Neuronal stem cell (in vitro differentiated cells): ENCODE results near the gene P2RX4.

Experiments
- DNase-seq: peaks from one replicate; pipeline ENCODE4 v3.0.0-alpha.2; 2013; ENCODE audit warnings: low spot score
- H2AFZ ChIP-seq: one replicate; pipeline ENCODE4 v1.6.1; 2013; ENCODE audit warnings: mild to moderate bottlenecking, low read length, inconsistent platforms
- H2AK5ac ChIP-seq: 2 replicates; pipeline ENCODE4 v1.6.1; 2013; ENCODE audit warnings: low read depth, mild to moderate bottlenecking, inconsistent platforms, low read length, moderate library complexity, mixed read lengths
- H2BK120ac ChIP-seq: 2 replicates; pipeline ENCODE4 v1.6.1; 2013; ENCODE audit warnings: low read depth, mild to moderate bottlenecking, inconsistent platforms, low read length, moderate library complexity, mixed read lengths
- H2BK12ac ChIP-seq: one replicate; pipeline ENCODE4 v1.6.1; 2013; ENCODE audit warnings: low read length, inconsistent platforms
- H2BK15ac ChIP-seq: 2 replicates; pipeline ENCODE4 v1.6.1; 2013; ENCODE audit warnings: mild to moderate bottlenecking, low read length, inconsistent platforms, mixed read lengths
- H2BK5ac ChIP-seq: one replicate; pipeline ENCODE4 v1.6.1; 2013; ENCODE audit warnings: inconsistent platforms, mild to moderate bottlenecking, low read length, moderate library complexity
- H3K14ac ChIP-seq: one replicate; pipeline ENCODE4 v1.6.1; 2013; ENCODE audit warnings: low read length, inconsistent platforms
- H3K18ac ChIP-seq: 2 replicates; pipeline ENCODE4 v1.6.1; 2013; ENCODE audit warnings: low read length, inconsistent platforms
- H3K23ac ChIP-seq: 2 replicates; pipeline ENCODE4 v1.6.1; 2013; ENCODE audit warnings: low read depth, mild to moderate bottlenecking, mixed read lengths, low read length, inconsistent platforms; ENCODE audit not compliant: poor library complexity
- H3K27ac ChIP-seq: replicated peaks from 3 replicates; pipeline ENCODE4 v1.5.1; 2013; ENCODE audit warnings: low read length, inconsistent platforms
- H3K27me3 ChIP-seq, 3 experiments: 2 replicates each; pipeline ENCODE4 v1.6.1; 2013; ENCODE audit warnings: low read length in 3 of 3, mild to moderate bottlenecking in 2 of 3, inconsistent platforms in 1 of 3, low read depth in 1 of 3, mixed read lengths in 1 of 3, moderate library complexity in 1 of 3; ENCODE audit not compliant: control insufficient read depth in 3 of 3, insufficient read depth in 3 of 3
- H3K36me3 ChIP-seq, 2 donors: replicated peaks in 1 of 2; 2 replicates each; pipeline ENCODE4 v1.6.1; 2013; ENCODE audit warnings: low read length in 2 of 2; ENCODE audit not compliant: control insufficient read depth in 2 of 2, insufficient read depth in 2 of 2
- H3K4ac ChIP-seq: 2 replicates; pipeline ENCODE4 v1.6.1; 2013; ENCODE audit warnings: inconsistent platforms, mild to moderate bottlenecking, low read length, moderate library complexity
- H3K4me1 ChIP-seq, 2 donors: 1 replicate in 1 of 2; 2 replicates in 1 of 2; pipeline ENCODE4 v1.6.1; 2013; ENCODE audit warnings: low read length in 2 of 2, low read depth in 1 of 2; ENCODE audit not compliant: control insufficient read depth in 2 of 2, insufficient read depth in 1 of 2
- H3K4me2 ChIP-seq: one replicate; pipeline ENCODE4 v1.6.1; 2013; ENCODE audit warnings: mild to moderate bottlenecking, low read length, inconsistent platforms; ENCODE audit not compliant: insufficient read depth, poor library complexity, severe bottlenecking
- H3K4me3 ChIP-seq, 2 donors: 2 replicates each; pipeline ENCODE4 v1.5.1; 2013; ENCODE audit warnings: low read length in 2 of 2, mild to moderate bottlenecking in 2 of 2, inconsistent platforms in 1 of 2, moderate library complexity in 1 of 2
- H3K79me1 ChIP-seq: one replicate; pipeline ENCODE4 v1.6.1; 2013; ENCODE audit warnings: low read depth, mild to moderate bottlenecking, inconsistent platforms, low read length, moderate library complexity
- H3K9ac ChIP-seq: one replicate; pipeline ENCODE4 v1.6.1; 2013; ENCODE audit warnings: mild to moderate bottlenecking, low read depth, low read length, inconsistent platforms; ENCODE audit not compliant: poor library complexity
- H3K9me3 ChIP-seq, 2 donors: replicated peaks in 1 of 2; 2 replicates each; pipeline versions ENCODE3 to v1.6.1; 2013; ENCODE audit warnings: low read length in 2 of 2, mild to moderate bottlenecking in 2 of 2, inconsistent platforms in 1 of 2, low read depth in 1 of 2, mixed read lengths in 1 of 2, moderate library complexity in 1 of 2; ENCODE audit not compliant: control insufficient read depth in 2 of 2, insufficient read depth in 1 of 2
- H4K8ac ChIP-seq: one replicate; pipeline ENCODE4 v1.6.1; 2013; ENCODE audit warnings: low read depth, mild to moderate bottlenecking, inconsistent platforms, low read length, moderate library complexity
- H4K91ac ChIP-seq: one replicate; pipeline ENCODE4 v1.6.1; 2013; ENCODE audit warnings: low read length, low read depth, mild to moderate bottlenecking, inconsistent platforms; ENCODE audit not compliant: poor library complexity
- WGBS, 2 donors: extraction: QIAGEN DNeasy Blood & Tissue Kit; methylation state at CpG; one replicate each; pipeline ENCODE4 v1.1.7; 2013; ENCODE audit warnings: missing lambda C conversion rate in 2 of 2, mixed read lengths in 1 of 2; ENCODE audit not compliant: insufficient read length in 2 of 2, insufficient replicate concordance in 1 of 2; ENCODE audit errors: extremely low coverage in 2 of 2; 5-methylcytosine and 5-hydroxymethylcytosine counted together

Gene P2RX4

GRCh38 chr12:121189131-121189530, 20.8 kb upstream of the P2RX4 start:
- no peak overlapping the region for H3K9ac ChIP-seq
- H2BK120ac ChIP-seq, result no peak overlapping the region
- no peak overlapping the region for H2AFZ ChIP-seq
- no peak overlapping the region for H4K8ac ChIP-seq
- no peak overlapping the region for H3K27ac ChIP-seq
- no peaks in the 10 kb centered on the region for H3K79me1 ChIP-seq
- no peak overlapping the region for H2BK15ac ChIP-seq
- no peaks in the 10 kb centered on the region for H3K27me3 ChIP-seq
- H2BK5ac ChIP-seq, result no peak overlapping the region
- WGBS, 2 donors, result no CpG with 5 or more reads among the region's 9 CpGs
- no peak overlapping the region for H3K23ac ChIP-seq
- no peak overlapping the region for H2BK12ac ChIP-seq
- DNase-seq, result no peak
- no peak overlapping the region for H3K4me3 ChIP-seq
- H3K4me1 ChIP-seq, result no peaks in the 10 kb centered on the region
- H3K4me2 ChIP-seq, result no peak overlapping the region
- no peak overlapping the region for H3K4ac ChIP-seq
- H2AK5ac ChIP-seq, result no peak overlapping the region
- H3K18ac ChIP-seq, result no peak overlapping the region
- no peak overlapping the region for H3K14ac ChIP-seq
- no peaks in the 10 kb centered on the region for H3K36me3 ChIP-seq
- H4K91ac ChIP-seq, result no peak overlapping the region
- H3K9me3 ChIP-seq, result no peaks in the 10 kb centered on the region

- DNase-seq, result no peak
- no CpG with 5 or more reads among the region's 9 CpGs for WGBS, 2 donors
Measured at GRCh38 chr12:121189619-121190155, 20.2 kb upstream of the P2RX4 start.

GRCh38 chr12:121190523-121191031, 19.4 kb upstream of the P2RX4 start:
- no peak overlapping the region for H3K23ac ChIP-seq
- no peak overlapping the region for H3K4me3 ChIP-seq
- no peaks in the 10 kb centered on the region for H3K36me3 ChIP-seq
- no peak overlapping the region for H2BK5ac ChIP-seq
- no CpG with 5 or more reads among the region's 2 CpGs for WGBS, 2 donors
- no peak overlapping the region for H4K8ac ChIP-seq
- H2AK5ac ChIP-seq, result no peak overlapping the region
- no peak overlapping the region for H2AFZ ChIP-seq
- no peaks in the 10 kb centered on the region for H3K27me3 ChIP-seq
- DNase-seq, result no peak
- no peaks in the 10 kb centered on the region for H3K79me1 ChIP-seq
- no peaks in the 10 kb centered on the region for H3K4me1 ChIP-seq
- no peaks in the 10 kb centered on the region for H3K9me3 ChIP-seq
- no peak overlapping the region for H4K91ac ChIP-seq
- H3K4ac ChIP-seq, result no peak overlapping the region
- no peak overlapping the region for H3K14ac ChIP-seq
- no peak overlapping the region for H3K18ac ChIP-seq
- no peak overlapping the region for H3K27ac ChIP-seq
- H2BK15ac ChIP-seq, result no peak overlapping the region
- H3K9ac ChIP-seq, result no peak overlapping the region
- no peak overlapping the region for H3K4me2 ChIP-seq
- no peak overlapping the region for H2BK12ac ChIP-seq
- no peak overlapping the region for H2BK120ac ChIP-seq

More at GRCh38 chr12:121189619-121190155, 20.2 kb upstream of the P2RX4 start:
- no peak overlapping the region for H2BK120ac ChIP-seq
- H3K4me3 ChIP-seq, result no peak overlapping the region
- no peaks in the 10 kb centered on the region for H3K79me1 ChIP-seq
- no peaks in the 10 kb centered on the region for H3K27me3 ChIP-seq
- H4K91ac ChIP-seq, result no peak overlapping the region
- H2AFZ ChIP-seq, result no peak overlapping the region
- H2AK5ac ChIP-seq, result no peak overlapping the region
- H2BK15ac ChIP-seq, result no peak overlapping the region
- no peaks in the 10 kb centered on the region for H3K4me1 ChIP-seq
- H3K27ac ChIP-seq, result no peak overlapping the region
- H3K36me3 ChIP-seq, result no peaks in the 10 kb centered on the region
- H3K9me3 ChIP-seq, result no peaks in the 10 kb centered on the region
- no peak overlapping the region for H4K8ac ChIP-seq
- H3K4me2 ChIP-seq, result no peak overlapping the region
- no peak overlapping the region for H3K4ac ChIP-seq
- peak overlapping the region; percentile 68 for H2BK5ac ChIP-seq
- H2BK12ac ChIP-seq, result no peak overlapping the region
- H3K14ac ChIP-seq, result no peak overlapping the region
- H3K18ac ChIP-seq, result no peak overlapping the region
- H3K23ac ChIP-seq, result no peak overlapping the region
- H3K9ac ChIP-seq, result no peak overlapping the region

- Histone ChIP-seq H3K4ac (no peak overlapping the region), H3K79me1 (no peaks in the 10 kb centered on the region), H3K14ac (no peak overlapping the region), H3K27me3 (no peaks in the 10 kb centered on the region), H3K9ac (no peak overlapping the region), H3K9me3 (no peaks in the 10 kb centered on the region), H2BK120ac (no peak overlapping the region), H2BK15ac (no peak overlapping the region), H2BK12ac (no peak overlapping the region), H3K4me2 (no peak overlapping the region), H2AFZ (no peak overlapping the region), H3K23ac (no peak overlapping the region), H3K36me3 (no peaks in the 10 kb centered on the region), H3K4me1 (no peaks in the 10 kb centered on the region), H3K18ac (no peak overlapping the region), H3K27ac (no peak overlapping the region), H2BK5ac (no peak overlapping the region), H2AK5ac (no peak overlapping the region), H4K91ac (no peak overlapping the region), H3K4me3 (no peak overlapping the region), H4K8ac (no peak overlapping the region)
- no peak for DNase-seq
- no CpG with 5 or more reads among the region's 3 CpGs for WGBS, 2 donors
Measured at GRCh38 chr12:121191151-121191550, 18.8 kb upstream of the P2RX4 start.
